DOHH2 (cell line): ENCODE measurements around the gene CLPSL2.

Source experiments
- CTCF ChIP-seq: fragments of 200-600 bp; sonication (generic); IDR thresholded peaks from one replicate; pipeline ENCODE4 v1.5.1; 2014; ENCODE audit warnings: antibody characterized with exemption, mild to moderate bottlenecking, low read depth, low read length; ENCODE audit not compliant: poor library complexity, severe bottlenecking
- EZH2phosphoT487 ChIP-seq: fragments of 200-600 bp; sonication (generic); IDR thresholded peaks from 2 replicates; pipeline ENCODE4 v1.6.1; 2017; ENCODE audit warnings: borderline replicate concordance, mild to moderate bottlenecking, antibody characterized with exemption, low read length, moderate library complexity, mixed read lengths

- TF ChIP-seq CTCF, result no peak
- TF ChIP-seq EZH2phosphoT487, result no peak
Measured at GRCh38 chr6:35786810-35787209, 10.4 kb downstream of the CLPSL2 start.
